Activated CD4-positive, alpha-beta T cell treated with anti-CD3 and anti-CD28 coated beads, Interleukin-2, amount 50 U/mL, for 24 hours (primary cell): ENCODE measurements around the gene SPPL2C.

Experiments
- DNase-seq, 2 donors: peaks; one replicate each; pipeline ENCODE4 v3.0.0-alpha.2; 2020; ENCODE audit warnings: low read depth in 1 of 2, low spot score in 1 of 2

The SPPL2C gene

DNA sequence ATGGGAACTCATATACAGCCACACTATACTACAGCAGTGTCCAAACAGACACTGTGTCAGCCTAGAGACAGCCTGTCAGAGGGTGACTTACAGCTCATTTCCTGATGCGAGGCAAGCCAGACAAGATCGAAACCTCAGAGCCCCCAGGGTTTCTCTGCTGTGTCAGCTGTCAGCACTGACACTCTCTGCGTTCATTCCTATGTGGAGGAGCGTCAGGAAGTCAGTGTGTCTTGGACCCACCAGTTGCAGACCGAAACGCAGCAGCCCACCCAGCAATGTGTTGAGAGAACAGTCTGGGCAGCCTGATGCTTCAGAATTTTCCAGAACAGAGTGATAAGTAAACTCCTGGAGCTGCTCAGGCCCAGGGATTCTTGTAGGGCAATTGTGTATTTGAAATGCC is 29.0 kb downstream of the SPPL2C start:
- peak in 1 of 2 donors; percentile 27 for DNase-seq

- DNase-seq: no peak
Observed at GRCh38 chr17:45874151-45874550, 29.5 kb downstream of the SPPL2C start.

DNA sequence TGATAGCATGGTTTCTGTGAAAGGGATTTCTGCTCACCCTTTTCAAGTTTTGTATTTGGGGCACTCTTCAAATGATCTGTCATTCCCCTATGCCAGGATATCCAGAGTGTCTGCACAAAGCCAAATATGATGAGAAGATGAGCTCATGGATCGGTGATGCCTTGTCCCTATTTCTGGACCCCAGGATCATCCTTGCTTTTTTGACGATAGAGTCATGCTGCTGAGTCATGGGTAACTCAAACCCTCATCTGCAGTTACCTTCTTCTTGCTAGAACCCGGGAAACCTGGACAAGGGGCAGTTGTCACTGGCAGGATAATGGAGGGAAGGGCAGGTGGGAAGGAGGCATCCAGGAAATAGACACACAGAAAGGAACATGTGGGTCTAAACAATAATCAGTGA is 31.9 kb downstream of the SPPL2C start:
- DNase-seq: no peak

- DNase-seq: no peak
Observed at GRCh38 chr17:45877467-45877866, 32.8 kb downstream of the SPPL2C start.

GRCh38 chr17:45883063-45883462 is 38.4 kb downstream of the SPPL2C start:
- DNase-seq: no peak

DNA sequence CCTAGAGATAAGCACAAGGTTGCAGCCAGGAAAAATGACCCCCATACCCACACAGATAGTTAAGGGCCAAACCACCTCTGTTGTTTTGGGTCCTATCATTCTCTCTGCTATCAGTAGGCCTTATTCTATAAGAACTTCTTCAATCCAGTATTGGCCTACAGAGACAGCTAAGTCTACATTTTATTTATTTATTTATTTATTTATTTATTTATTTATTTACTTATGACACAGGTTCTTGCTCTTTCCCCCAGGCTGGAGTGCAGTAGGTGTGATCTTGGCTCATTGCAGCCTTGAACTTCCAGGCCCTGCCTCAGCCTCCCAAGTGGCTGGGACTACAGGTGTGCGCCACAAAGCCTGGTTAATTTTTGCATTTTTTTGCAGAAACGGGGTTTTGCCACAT is 42.2 kb downstream of the SPPL2C start:
- DNase-seq: no peak

GRCh38 chr17:45888392-45888791 is 43.7 kb downstream of the SPPL2C start:
- DNase-seq: no peak

GRCh38 chr17:45889579-45889978 is 44.9 kb downstream of the SPPL2C start:
- DNase-seq: no peak

- no peak for DNase-seq
Observed at GRCh38 chr17:45893725-45894021, 49.0 kb downstream of the SPPL2C start.

GRCh38 chr17:45894022-45894784 is 49.5 kb downstream of the SPPL2C start, which contains the start of gene MAPT:
Gene MAPT, plus strand, starts transcription at chr17:45894554. Its CDS starts 67,784 bp downstream, at chr17:45962338.
- DNase-seq: peak; percentile 66 to 69

DNA sequence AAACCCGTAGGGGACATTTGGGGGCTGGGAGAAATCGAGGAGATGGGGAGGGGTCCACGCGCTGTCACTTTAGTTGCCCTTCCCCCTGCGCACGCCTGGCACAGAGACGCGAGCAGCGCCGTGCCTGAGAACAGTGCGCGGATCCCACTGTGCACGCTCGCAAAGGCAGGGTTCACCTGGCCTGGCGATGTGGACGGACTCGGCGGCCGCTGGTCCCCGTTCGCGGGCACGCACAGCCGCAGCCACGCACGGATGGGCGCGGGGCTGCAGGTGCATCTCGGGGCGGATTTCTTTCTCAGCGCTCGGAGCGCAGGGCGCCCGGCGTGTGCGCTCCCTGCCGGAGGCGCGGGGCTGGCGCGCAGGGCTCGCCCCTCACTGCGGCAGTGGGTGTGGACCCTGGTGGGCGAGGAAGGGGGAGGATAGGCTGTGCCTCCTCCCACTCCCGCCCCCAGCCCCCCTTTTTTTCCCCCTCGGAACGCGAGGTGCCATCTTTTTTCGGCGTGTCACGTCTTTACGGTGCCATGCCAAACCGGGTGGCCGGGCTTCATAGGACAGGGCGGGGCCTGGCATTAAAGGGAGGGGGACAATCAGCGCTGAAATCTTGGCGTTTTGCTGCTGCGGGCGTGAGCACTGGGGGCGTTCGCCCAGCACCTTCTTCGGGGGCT is 50.8 kb downstream of the SPPL2C start:
- DNase-seq: no peak

GRCh38 chr17:45895969-45896785 is 51.5 kb downstream of the SPPL2C start:
- DNase-seq: no peak
